Vagina (tissue), 2 donors: ENCODE measurements around the gene CX3CL1. TPM values are rescaled to one million over a fixed set of nuclear protein-coding genes. Genes with fewer than 3 reads are reported as not detected.

Experiments used
- DNase-seq, 2 donors: peaks; one replicate each; pipeline ENCODE4 v3.0.0-alpha.2; 2017; ENCODE audit errors: extremely low spot score in 2 of 2
- H3K27ac ChIP-seq: fragments of 200-600 bp; sonication (generic); one replicate; pipeline ENCODE4 v1.5.1; 2019
- H3K27me3 ChIP-seq: fragments of 200-600 bp; sonication (generic); one replicate; pipeline ENCODE4 v1.5.1; 2019
- H3K36me3 ChIP-seq, 2 donors: fragments of 200-600 bp; sonication (generic); one replicate each; pipeline ENCODE4 v1.5.1; 2017 to 2019
- H3K4me1 ChIP-seq: fragments of 200-600 bp; sonication (generic); one replicate; pipeline ENCODE4 v1.5.1; 2019
- H3K4me3 ChIP-seq, 2 donors: fragments of 200-600 bp; sonication (generic); 1 replicate in 1 of 2; 2 replicates in 1 of 2; pipeline ENCODE4 v1.5.1; 2016 to 2019
- H3K9me3 ChIP-seq: fragments of 200-600 bp; sonication (generic); one replicate; pipeline ENCODE4 v1.5.1; 2019
- POLR2A ChIP-seq, 2 donors: fragments of 450-650 bp; IDR thresholded peaks; one replicate each; pipeline ENCODE4 v1.6.1; 2017; ENCODE audit warnings: antibody characterized with exemption in 2 of 2, mild to moderate bottlenecking in 2 of 2, moderate library complexity in 2 of 2
- POLR2AphosphoS5 ChIP-seq, 2 donors: sonication (generic); formaldehyde crosslinking; IDR thresholded peaks; one replicate each; pipeline ENCODE4 v1.9.0; 2017; ENCODE audit warnings: antibody characterized with exemption in 2 of 2, mild to moderate bottlenecking in 2 of 2, low read depth in 1 of 2; ENCODE audit not compliant: insufficient read depth in 1 of 2
- intact Hi-C: fragments of 100-400 bp; cut with DNase I; formaldehyde crosslinking; loops from one replicate; pipeline ENCODE4 v1.15.1; 2023
- total RNA-seq: library from RNA; depleted of rRNA; stranded (reverse); fragments of >200 nt; gene quantifications from one replicate; pipeline ENCODE4 v1.2.3, GENCODE V29; 2016
- TF ChIP-seq, protein P1 (sequence below), 3 experiments: fragments of 450-650 bp in 2 of 3; fragments of 200-600 bp in 1 of 3; sonication (generic) in 1 of 3; IDR thresholded peaks; one replicate each; pipeline ENCODE4 v1.5.1; 2017 to 2019; ENCODE audit warnings: antibody characterized with exemption in 3 of 3, mild to moderate bottlenecking in 2 of 3, moderate library complexity in 2 of 3

CX3CL1 gene
- total RNA-seq, 1 donor from 2014 or later: 24.8 TPM

GRCh38 chr16:57405097-57405496 lies 32.8 kb downstream of the CX3CL1 start:
- Histone ChIP-seq H3K27me3 (no peaks in the 10 kb centered on the region), H3K27ac (no peak overlapping the region), H3K36me3 (no peaks in the 10 kb centered on the region), H3K4me1 (peaks cover 4% of the 10 kb centered on the region), H3K4me3 (no peak overlapping the region), H3K9me3 (no peaks in the 10 kb centered on the region)
- TF ChIP-seq POLR2AphosphoS5 (IDR thresholded peaks at IDR 0.05; ENCODE audit: insufficient read depth in 1 of 2, low read depth in 1 of 2): no peak
- no peak for DNase-seq
- intact Hi-C loops: no loop called here

GRCh38 chr16:57406881-57407280 lies 34.6 kb downstream of the CX3CL1 start:
- TF ChIP-seq, protein P1, sequence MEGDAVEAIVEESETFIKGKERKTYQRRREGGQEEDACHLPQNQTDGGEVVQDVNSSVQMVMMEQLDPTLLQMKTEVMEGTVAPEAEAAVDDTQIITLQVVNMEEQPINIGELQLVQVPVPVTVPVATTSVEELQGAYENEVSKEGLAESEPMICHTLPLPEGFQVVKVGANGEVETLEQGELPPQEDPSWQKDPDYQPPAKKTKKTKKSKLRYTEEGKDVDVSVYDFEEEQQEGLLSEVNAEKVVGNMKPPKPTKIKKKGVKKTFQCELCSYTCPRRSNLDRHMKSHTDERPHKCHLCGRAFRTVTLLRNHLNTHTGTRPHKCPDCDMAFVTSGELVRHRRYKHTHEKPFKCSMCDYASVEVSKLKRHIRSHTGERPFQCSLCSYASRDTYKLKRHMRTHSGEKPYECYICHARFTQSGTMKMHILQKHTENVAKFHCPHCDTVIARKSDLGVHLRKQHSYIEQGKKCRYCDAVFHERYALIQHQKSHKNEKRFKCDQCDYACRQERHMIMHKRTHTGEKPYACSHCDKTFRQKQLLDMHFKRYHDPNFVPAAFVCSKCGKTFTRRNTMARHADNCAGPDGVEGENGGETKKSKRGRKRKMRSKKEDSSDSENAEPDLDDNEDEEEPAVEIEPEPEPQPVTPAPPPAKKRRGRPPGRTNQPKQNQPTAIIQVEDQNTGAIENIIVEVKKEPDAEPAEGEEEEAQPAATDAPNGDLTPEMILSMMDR (IDR thresholded peaks at IDR 0.05): no peak
- no peak for TF ChIP-seq POLR2A (IDR thresholded peaks at IDR 0.05)
- no peaks in the 10 kb centered on the region for H3K27me3 ChIP-seq
- H3K9me3 ChIP-seq: no peaks in the 10 kb centered on the region

DNA sequence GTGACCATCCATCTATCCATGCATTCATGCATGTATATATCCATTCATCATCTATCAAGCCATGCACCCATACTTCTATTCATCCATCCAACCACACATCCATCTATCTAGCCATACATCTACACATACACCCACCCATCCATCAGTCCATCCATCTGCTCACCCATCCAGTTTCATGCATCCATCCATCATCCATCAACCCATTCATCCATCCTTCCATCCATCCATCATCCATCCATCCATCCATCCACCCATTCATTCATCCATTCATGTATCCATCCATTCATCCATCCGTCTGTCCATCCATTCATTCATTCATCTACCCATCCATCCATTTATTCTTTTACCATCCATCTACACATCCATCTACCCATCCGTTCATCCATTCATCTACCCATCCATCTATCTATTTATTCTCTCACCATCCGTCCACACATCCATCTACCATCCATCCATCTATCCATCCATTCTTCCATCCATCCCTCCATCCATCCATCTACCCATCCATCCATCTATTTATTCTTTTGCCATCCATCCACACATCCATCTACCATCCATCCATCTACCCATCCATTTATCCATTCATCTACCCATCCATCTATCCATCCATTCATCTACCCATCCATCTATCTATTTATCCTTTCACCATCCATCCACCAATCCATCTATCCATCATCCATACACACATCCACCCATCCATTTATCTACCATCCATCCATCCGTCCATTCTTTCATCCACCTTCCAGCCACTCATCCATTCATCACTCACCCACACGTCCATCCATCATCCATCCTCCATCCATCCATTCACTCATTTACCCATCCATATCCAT lies 35.4 kb downstream of the CX3CL1 start:
- no peaks in the 10 kb centered on the region for H3K36me3 ChIP-seq
- no peaks in the 10 kb centered on the region for H3K27me3 ChIP-seq
- no peaks in the 10 kb centered on the region for H3K9me3 ChIP-seq
- no peak overlapping the region for H3K4me3 ChIP-seq
- DNase-seq: no peak
- H3K27ac ChIP-seq: no peak overlapping the region
- peaks cover 8% of the 10 kb centered on the region for H3K4me1 ChIP-seq
- TF ChIP-seq POLR2AphosphoS5 (IDR thresholded peaks at IDR 0.05; ENCODE audit: insufficient read depth in 1 of 2, low read depth in 1 of 2): no peak
- TF ChIP-seq POLR2A (IDR thresholded peaks at IDR 0.05): no peak
- TF ChIP-seq, protein P1 (IDR thresholded peaks at IDR 0.05): no peak
- intact Hi-C loops: no loop called here

More at GRCh38 chr16:57406881-57407280, 34.6 kb downstream of the CX3CL1 start:
- no peak for DNase-seq
- intact Hi-C loops: no loop called here
- Histone ChIP-seq H3K4me1 (peaks cover 8% of the 10 kb centered on the region), H3K4me3 (no peak overlapping the region), H3K36me3 (no peaks in the 10 kb centered on the region), H3K27ac (no peak overlapping the region)

DNA sequence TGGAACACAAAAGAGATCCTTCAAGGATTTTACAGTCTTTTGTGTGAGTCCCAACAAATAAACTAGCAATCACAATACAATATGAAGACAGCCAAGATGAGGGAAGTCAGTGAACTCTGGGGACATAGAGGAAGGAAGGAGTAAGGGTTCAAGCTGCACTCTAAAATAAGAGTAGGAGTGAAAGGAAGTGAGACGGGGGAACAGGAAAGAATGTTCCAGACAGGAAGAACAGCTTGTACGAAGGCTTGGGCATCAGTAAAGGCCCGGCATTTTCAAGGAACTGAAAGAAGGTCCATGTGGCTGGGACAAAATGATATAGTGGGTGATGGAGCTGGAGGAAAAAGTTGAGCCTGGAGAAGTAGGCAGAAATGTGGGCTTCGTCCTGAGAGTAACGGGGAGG lies 36.8 kb downstream of the CX3CL1 start:
- Histone ChIP-seq H3K4me1 (peaks cover 8% of the 10 kb centered on the region), H3K9me3 (no peaks in the 10 kb centered on the region), H3K27me3 (no peaks in the 10 kb centered on the region), H3K36me3 (no peaks in the 10 kb centered on the region), H3K27ac (no peak overlapping the region), H3K4me3 (no peak overlapping the region)
- intact Hi-C loops: no loop called here
- no peak for DNase-seq
- TF ChIP-seq, protein P1 (IDR thresholded peaks at IDR 0.05): no peak
- TF ChIP-seq POLR2A (IDR thresholded peaks at IDR 0.05) (no peak), POLR2AphosphoS5 (IDR thresholded peaks at IDR 0.05; ENCODE audit: insufficient read depth in 1 of 2, low read depth in 1 of 2) (peak in 1 of 2 donors; percentile 67)

GRCh38 chr16:57409870-57410587 lies 37.7 kb downstream of the CX3CL1 start:
- TF ChIP-seq POLR2AphosphoS5 (IDR thresholded peaks at IDR 0.05; ENCODE audit: insufficient read depth in 1 of 2, low read depth in 1 of 2) (no peak), POLR2A (IDR thresholded peaks at IDR 0.05) (no peak)
- TF ChIP-seq, protein P1 (IDR thresholded peaks at IDR 0.05): no peak
- Histone ChIP-seq H3K27ac (no peak overlapping the region), H3K36me3 (no peaks in the 10 kb centered on the region), H3K27me3 (no peaks in the 10 kb centered on the region), H3K9me3 (no peaks in the 10 kb centered on the region), H3K4me3 (no peak overlapping the region), H3K4me1 (peaks cover 8% of the 10 kb centered on the region)
- no peak for DNase-seq
- intact Hi-C loops: no loop called here
